Measurements from ENCODE around the gene RPS6KA1. TPM values are rescaled to one million over a fixed set of nuclear protein-coding genes. Genes with fewer than 3 reads are reported as not detected.

RPS6KA1 gene
- total RNA-seq, 6 experiments from 2014 or later, result 6.2 to 42.6 (median 20.9) TPM

DNA sequence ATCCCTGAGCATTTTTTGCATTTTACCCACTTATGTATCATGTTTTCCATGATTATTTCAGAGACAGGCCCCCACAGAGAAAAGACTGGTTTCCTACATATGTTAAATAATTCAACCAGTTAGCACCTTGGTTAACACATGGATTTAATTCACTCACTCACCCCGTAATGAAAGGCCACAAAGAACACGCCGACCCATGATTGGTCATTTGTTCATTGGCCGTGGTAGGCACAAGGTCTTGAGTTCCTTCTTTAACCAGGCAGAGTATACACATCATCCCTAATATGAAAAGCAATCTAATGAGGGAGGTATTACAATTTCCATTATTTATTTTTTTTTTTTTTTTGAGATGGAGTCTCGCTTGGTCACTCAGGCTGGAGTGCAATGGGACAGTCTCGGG, 50.6 kb downstream of the RPS6KA1 start:
- Histone ChIP-seq H3K27me3 (no peaks in the 10 kb centered on the region), H3K9me3 (no peaks in the 10 kb centered on the region), H3K27ac (no peak overlapping the region), H3K4me3 (no peak overlapping the region), H3K4me1 (peaks cover 0 to 3% (median 0%) of the 10 kb centered on the region in 4 donors), H3K36me3 (no peaks in the 10 kb centered on the region)
- 88% methylated on average over 4 of the region's 6 CpGs for WGBS (ENCODE audit: insufficient coverage, low coverage, low lambda C conversion rate, missing lambda C conversion rate)
- intact Hi-C loops (cut with DNase I), result no loop called here
- DNase-seq (no peak), ATAC-seq (no peak)
- TF ChIP-seq POLR2A (IDR thresholded peaks at IDR 0.05), result no peak
- TF ChIP-seq, protein P1, sequence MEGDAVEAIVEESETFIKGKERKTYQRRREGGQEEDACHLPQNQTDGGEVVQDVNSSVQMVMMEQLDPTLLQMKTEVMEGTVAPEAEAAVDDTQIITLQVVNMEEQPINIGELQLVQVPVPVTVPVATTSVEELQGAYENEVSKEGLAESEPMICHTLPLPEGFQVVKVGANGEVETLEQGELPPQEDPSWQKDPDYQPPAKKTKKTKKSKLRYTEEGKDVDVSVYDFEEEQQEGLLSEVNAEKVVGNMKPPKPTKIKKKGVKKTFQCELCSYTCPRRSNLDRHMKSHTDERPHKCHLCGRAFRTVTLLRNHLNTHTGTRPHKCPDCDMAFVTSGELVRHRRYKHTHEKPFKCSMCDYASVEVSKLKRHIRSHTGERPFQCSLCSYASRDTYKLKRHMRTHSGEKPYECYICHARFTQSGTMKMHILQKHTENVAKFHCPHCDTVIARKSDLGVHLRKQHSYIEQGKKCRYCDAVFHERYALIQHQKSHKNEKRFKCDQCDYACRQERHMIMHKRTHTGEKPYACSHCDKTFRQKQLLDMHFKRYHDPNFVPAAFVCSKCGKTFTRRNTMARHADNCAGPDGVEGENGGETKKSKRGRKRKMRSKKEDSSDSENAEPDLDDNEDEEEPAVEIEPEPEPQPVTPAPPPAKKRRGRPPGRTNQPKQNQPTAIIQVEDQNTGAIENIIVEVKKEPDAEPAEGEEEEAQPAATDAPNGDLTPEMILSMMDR (IDR thresholded peaks at IDR 0.05), result no peak

DNA sequence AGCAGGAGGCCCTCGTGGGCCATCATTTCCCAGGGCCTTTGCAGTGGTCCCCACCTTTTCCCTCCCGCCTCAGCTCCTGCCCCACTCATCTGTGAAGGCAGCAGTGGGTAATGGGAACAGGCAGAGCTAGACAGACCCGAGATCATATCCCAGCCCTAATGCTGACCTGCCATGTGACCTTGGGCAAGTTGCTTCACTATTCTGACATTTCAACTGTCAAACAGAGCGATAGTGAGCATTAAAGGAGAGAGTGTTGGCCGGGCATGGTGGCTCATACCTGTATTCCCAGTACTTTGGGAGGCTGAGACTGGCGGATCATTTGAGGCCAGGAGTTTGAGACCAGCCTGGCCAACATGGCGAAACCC, 51.7 kb downstream of the RPS6KA1 start:
- H3K4me1 ChIP-seq, result no peaks in the 10 kb centered on the region
- no peaks in the 10 kb centered on the region for H3K9me3 ChIP-seq
- no peaks in the 10 kb centered on the region for H3K36me3 ChIP-seq
- intact Hi-C loops (cut with DNase I), result no loop called here
- DNase-seq (no peak), ATAC-seq (no peak)
- no peak overlapping the region for H3K27ac ChIP-seq
- TF ChIP-seq, protein P1 (IDR thresholded peaks at IDR 0.05), result no peak
- TF ChIP-seq POLR2A (IDR thresholded peaks at IDR 0.05), result no peak
- 67% methylated on average over 5 of the region's 7 CpGs for WGBS (ENCODE audit: insufficient coverage, low coverage, low lambda C conversion rate, missing lambda C conversion rate)
- no peaks in the 10 kb centered on the region for H3K27me3 ChIP-seq
- H3K4me3 ChIP-seq, result no peak overlapping the region

DNA sequence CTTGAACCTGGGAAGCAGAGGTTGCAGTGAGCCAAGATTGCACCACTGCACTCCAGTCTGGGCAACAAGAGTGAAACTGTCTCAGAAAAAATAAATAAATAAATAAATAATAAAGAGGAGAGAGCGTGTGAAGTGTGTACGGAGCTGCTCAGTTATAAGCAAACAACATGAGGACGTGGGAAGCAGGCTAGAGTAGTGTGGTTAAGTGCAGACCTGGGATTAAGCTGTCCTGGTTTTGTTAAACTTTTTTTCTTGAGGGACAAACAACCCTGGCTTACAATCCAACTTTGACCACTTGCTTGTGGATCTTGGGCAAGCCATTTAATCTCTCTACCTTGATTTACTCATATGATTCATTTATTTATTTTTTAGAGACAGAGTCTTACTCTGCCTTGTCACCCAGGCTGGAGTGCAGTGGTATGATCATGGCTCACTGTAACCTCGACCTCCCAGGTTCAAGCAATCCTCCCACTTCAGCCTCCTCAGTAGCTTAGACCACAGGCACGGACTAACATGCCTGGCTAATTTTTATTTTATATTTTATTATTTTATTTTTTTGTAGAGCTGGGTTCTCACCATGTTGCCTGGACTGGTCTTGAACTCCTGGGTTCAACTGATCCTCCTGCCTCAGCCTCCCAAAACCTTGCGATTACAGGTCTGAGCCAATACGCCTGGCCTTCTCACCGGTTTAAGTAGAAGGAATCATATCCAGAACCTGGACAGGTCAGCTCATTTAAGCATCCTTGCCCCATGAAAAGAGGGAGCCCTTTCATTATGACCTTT, 52.7 kb downstream of the RPS6KA1 start:
- Histone ChIP-seq H3K4me3 (no peak overlapping the region), H3K4me1 (no peaks in the 10 kb centered on the region), H3K27ac (no peak overlapping the region), H3K36me3 (no peaks in the 10 kb centered on the region), H3K9me3 (no peaks in the 10 kb centered on the region), H3K27me3 (no peaks in the 10 kb centered on the region)
- WGBS (ENCODE audit: insufficient coverage, low coverage, low lambda C conversion rate, missing lambda C conversion rate), result 67% methylated on average over 8 of the region's 8 CpGs
- intact Hi-C loops (cut with DNase I), result no loop called here
- DNase-seq (no peak), ATAC-seq (no peak)
- no peak for TF ChIP-seq POLR2A (IDR thresholded peaks at IDR 0.05)
- TF ChIP-seq, protein P1 (IDR thresholded peaks at IDR 0.05), result no peak

DNA sequence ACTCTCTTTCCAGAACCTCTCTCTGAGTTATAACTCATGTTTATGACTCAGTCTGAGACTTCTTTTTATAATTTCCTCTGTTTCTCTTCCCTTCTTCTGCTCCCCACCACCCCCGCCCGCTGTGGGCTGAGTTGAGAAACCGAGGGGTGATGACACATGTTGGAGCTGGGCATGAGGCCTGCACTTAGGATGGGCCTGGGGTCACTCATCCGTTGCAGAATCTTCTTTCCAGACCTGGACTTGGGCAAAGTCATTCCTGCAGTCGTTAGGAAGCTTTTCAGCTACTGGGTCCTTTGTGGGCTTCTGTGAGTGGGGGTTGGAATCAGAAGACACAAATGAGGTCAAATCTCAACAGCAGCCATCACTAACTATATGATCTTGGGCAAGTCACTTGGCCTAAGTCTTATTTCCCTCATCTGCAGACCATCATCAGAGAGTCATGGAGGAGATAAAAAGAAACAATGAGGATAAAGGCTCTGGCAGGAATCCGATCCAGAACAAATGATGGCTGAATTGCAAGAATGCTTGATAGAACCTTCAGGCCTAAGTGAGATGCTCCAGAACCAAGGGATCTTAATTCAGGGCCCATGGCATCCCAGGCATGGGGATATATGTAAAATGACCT, 53.4 kb downstream of the RPS6KA1 start:
- no peak overlapping the region for H3K4me3 ChIP-seq
- H3K27me3 ChIP-seq, result no peaks in the 10 kb centered on the region
- WGBS (ENCODE audit: insufficient coverage, low coverage, low lambda C conversion rate, missing lambda C conversion rate), result 63% methylated on average over 6 of the region's 6 CpGs
- ATAC-seq, result peak in 1 of 4 donors; percentile 54
- TF ChIP-seq, protein P1 (IDR thresholded peaks at IDR 0.05), result no peak
- no peak for TF ChIP-seq POLR2A (IDR thresholded peaks at IDR 0.05)
- no peaks in the 10 kb centered on the region for H3K9me3 ChIP-seq
- no peaks in the 10 kb centered on the region for H3K36me3 ChIP-seq
- H3K4me1 ChIP-seq, result no peaks in the 10 kb centered on the region
- DNase-seq, result peak in 1 of 3 donors; percentile 42
- no peak overlapping the region for H3K27ac ChIP-seq
- intact Hi-C loops (cut with DNase I), result no loop called here

All from right lobe of liver (tissue), 6 donors.